ENCODE data around the gene LCP1.

- TF ChIP-seq CTCF (conservative IDR thresholded peaks at IDR 0.05; ENCODE audit: low read depth, low read length) (no peak), EZH2 (IDR thresholded peaks at IDR 0.05; ENCODE audit: borderline replicate concordance, low read depth, low read length, poor library complexity, severe bottlenecking) (no peak)
Observed at GRCh38 chr13:46166947-46167610, 14.9 kb downstream of the LCP1 start.

All from A673 (cell line).